HUDEP-2 (cell line): ENCODE data around the gene SETBP1.
A peak's percentile ranks its signal among the peaks of the same experiment; 100 is the strongest.

ENCODE experiments used
- DNase-seq, 76 experiments: peaks; one replicate each; lab custom pipeline; 2025; ENCODE audit not compliant: unreplicated experiment in 76 of 76; lab: John Stamatoyannopoulos, UW

The SETBP1 gene

GRCh38 chr18:44857744-44858491 is 177.2 kb downstream of the SETBP1 start:
- DNase-seq: no peak

DNA sequence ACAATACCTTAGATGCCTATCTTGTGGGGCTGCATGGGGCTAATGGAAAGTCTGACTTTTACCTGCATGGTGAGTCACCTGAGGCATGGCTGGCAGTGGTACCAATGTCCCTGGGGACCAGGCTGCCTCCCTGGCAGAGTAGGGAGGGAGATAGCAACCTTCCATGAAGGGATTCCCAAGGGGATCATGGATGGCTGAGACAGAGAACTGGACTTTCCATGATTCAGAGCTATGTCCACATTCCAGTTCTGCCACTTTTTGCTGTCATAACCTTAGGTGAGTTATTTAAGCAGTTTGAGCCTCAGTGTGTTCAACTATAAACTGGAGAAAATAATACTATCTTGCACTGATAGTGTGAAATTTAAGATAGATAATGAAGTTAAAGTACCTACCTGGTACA is 178.6 kb downstream of the SETBP1 start:
- DNase-seq: no peak

- DNase-seq: no peak
Observed at GRCh38 chr18:44859751-44860439, 179.2 kb downstream of the SETBP1 start.

DNA sequence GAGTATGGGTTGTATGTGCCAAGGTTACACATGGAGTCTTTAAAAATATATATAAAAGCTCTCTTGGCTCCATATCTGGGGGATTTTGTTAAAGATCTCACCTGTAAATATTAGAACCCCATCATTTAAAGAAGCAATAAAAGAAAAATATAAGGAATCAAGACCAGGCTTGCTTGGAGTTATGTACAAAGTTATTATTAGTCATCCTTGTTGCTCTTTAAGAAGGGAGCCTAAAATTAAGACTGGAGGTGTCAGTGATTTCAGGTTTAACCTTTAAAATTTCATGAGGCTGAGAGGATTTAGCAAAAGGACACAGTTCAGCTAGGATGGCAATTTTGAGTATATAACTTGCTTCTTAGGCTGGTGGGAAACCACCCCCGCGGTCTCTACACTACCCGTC is 181.4 kb downstream of the SETBP1 start:
- no peak for DNase-seq

GRCh38 chr18:44866103-44866502 is 185.4 kb downstream of the SETBP1 start:
- DNase-seq: no peak

DNA sequence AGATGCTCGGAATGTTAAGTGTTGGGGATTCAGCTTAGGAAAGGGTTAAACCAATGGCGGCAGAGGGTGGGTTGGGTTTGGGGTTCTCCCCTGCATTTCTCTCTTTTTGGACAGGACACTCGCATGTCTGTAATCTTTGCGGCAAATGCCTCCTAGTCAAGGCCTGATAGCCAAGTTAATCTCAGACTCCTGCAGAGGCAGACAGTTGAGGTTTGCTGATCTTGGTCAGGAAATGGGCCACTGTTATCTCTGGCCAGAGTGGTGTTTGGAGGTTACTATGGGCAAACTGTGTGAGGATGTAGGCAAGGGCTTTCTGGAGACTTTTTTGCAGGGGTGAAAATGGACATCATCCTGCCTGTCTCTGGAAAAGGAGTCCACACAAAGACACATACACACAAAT is 188.8 kb downstream of the SETBP1 start:
- peak in 14 of 76 experiments; percentile 4 to 72 (median 55) for DNase-seq

DNA sequence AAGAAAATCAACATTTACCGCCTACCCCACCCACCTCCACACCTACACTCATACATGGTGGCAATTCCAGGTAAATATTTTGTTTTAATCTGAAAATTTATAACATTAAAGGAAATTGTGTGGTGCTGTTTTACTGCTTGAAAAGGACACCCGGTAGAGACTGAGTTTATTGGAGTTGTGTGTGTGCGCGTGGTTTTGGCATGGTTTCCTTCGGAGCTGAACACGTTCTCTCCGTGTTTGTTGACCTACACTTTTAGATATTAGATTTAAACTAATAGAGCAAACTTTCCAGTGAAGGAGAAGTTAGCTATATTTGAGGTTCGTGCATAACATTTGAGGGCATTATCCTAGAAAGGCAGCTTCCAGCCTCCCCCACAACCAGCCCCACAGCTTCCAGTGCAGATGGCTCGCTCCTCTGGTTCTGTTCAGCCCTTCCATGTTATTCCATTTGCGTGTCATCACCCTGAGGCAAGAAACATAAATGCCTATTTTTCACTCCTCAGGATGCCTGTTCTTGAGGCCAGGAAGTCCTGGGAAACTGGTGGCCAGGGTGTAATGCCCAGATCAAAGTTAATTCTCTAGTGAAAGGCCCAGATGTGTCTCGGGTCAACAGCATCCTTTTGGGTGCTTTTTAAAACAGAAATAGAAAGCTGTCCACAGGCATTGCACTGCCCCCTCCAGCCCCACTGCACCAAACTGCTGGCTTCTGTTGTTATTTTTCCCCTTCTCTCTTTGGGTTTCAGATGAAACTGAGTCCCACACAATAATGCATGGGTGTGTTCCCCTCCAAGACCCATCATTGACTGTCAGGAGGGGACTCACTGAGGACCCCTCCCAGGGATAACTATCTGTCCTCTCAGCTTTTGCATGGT is 190.2 kb downstream of the SETBP1 start:
- no peak for DNase-seq

DNA sequence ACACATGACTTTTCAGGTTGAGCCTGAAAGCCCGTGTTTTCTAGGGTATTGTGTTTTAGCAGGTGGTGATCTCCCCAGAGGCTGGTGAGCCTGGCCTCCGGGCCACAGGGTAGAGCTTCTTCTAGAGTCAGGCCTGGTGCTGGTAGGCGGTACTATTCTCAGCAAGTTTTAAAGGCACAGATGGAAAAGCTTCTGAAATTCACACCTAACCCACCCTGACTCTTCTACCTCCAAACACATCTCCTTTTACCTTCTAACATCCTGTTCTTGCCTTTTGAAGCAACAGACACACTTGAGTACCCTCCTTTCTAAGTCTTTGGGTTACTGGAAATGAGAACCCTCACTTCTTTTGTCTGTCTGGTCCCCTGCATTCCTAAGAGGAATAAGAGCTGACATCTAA is 191.1 kb downstream of the SETBP1 start:
- no peak for DNase-seq

- no peak for DNase-seq
Observed at GRCh38 chr18:44876024-44876423, 195.3 kb downstream of the SETBP1 start.

GRCh38 chr18:44876755-44877154 is 196.1 kb downstream of the SETBP1 start:
- DNase-seq: no peak

GRCh38 chr18:44878335-44878734 is 197.6 kb downstream of the SETBP1 start:
- no peak for DNase-seq

DNA sequence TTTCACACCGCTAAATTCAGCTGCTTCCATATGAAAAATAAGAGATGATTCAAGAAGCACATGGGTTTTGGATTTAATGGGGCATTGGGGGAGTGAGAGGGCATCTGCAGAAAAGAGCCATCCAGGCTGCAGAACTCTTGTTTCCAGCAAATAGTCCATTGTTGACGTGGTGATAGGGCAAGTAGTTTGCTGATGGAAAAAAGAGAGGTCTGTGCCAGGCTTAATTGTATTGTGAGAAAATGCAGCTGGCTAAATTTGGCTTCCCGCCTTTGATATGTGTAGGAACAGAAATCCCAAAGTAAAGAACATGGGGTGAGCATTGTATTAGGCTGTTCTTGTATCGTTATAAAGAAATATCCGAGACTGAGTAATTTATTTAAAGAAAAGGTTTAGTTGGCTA is 199.5 kb downstream of the SETBP1 start:
- no peak for DNase-seq

DNA sequence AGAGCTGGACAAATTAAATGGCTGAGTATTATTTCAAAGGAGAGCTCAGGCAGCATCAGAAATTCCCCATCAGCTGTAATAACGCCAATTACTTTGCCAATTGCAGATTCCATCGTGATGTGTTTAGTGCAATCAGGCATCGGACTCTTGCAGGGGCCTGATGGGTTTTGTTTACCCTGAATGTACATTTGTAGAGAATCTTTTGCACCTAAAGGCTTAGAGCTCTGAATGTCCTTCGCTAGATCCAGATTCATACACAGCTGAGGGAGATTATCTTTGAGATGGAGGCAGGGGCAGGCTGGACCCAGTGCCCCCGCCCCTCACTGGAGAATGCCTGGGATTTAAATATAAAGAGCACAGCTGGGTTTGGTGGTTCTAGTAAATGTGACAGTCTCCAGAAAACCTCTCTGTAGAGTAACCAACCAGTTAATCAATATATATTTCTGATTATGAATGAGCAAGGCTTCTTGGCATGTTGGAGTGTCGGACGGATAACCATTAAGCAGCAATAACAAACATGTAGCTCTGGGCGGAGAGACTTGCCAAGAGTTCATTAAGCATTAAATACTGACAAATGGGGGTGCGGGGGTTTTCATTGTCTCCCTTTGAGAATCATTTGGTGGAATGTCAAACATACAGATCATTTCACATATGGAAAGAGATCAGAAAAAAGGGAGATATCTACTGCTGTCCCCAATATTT is 200.9 kb downstream of the SETBP1 start:
- no peak for DNase-seq

DNA sequence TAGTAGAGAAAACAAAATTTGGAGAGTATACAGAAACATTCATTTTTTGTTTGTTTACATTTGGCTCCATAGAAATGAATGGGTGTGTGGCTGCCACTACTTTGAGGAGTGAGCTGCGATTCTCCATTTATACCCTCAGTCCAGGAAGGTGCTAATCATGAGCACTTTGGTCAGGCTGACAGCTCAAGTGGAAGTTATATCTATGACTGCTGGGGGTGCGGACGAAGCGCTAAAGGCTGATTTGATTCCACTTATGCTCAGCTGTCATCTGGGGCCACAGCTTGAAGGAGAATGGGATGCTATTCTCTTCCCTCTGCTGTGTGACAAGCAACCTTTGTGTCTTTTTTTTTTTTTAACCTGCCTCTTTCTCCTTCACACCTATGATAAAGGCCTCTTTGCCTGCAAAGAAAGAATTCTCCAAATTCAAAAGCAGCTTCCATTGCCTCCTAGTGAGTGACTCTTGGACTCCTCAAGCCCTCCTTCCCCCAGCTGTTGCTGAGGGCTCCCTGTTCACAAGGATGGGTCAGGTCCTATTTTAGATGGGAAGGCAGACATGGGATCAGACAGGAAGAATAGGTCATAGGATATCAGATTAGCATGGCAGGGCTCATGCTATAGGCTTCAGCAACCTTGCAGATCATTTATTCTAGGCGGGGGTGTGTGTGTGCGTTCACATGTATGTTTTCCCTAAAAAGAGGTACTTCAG is 201.6 kb downstream of the SETBP1 start:
- DNase-seq: no peak

DNA sequence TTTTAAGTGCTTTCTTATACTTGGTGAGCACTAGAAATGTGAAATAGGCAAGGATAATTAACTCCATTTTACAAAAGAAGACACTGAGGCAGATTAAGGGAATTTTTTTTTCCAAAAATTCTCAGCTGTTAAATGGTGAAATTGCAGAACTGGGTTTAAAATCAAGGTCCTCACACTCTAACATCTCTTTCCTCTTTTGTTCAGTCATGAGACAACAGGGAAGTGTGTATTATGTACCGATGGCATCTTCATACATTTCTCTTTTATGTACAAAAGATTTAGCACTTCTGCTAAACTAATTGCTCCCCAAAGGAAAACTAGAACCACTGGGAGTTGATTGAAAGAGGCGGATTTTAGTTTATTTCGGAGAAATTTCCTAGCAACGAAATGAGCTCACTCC is 203.0 kb downstream of the SETBP1 start:
- DNase-seq: no peak

DNA sequence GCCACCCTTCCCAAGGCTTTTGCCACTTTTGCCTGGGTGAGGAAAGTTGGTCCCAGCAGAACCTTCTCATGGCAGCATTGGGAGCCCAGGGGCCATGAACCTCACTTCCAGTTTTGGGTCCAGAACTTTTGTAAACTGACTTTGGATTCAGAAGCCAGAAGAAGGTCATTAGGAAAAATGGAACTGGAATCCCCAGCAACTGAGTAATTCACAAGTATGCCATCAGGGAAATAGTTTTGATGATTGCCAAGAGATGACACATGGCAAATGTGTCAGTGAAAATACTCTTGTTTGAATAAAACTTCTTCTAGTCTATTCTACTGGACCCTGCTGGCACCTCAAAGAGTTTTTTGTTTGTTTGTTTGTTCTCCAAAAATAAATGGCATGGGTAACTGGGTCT is 203.7 kb downstream of the SETBP1 start:
- DNase-seq: no peak

- DNase-seq: no peak
Observed at GRCh38 chr18:44885507-44885906, 204.8 kb downstream of the SETBP1 start.

DNA sequence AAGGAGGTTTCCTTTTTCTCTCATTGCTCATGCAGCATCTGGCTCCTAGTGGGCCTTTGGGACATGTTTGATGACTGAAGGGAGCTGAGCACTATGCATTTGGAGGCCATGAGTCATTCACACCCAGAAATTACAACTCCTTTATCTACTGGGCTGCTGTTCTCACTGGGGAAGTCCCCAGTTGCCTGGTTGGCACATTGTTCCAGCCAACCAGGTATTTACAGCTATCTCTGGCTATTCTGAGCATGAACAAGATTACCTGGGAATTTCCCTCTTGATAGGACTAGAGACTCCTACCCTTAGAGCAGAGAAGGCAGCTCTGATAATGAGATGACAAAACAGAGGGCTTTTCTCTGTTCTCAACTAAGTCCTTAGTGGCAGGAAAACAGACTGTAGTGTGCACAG is 206.5 kb downstream of the SETBP1 start:
- DNase-seq: peak in 2 of 76 experiments; percentile 17 to 19

- DNase-seq: no peak
Observed at GRCh38 chr18:44889111-44889510, 208.4 kb downstream of the SETBP1 start.

GRCh38 chr18:44893045-44893706 is 212.5 kb downstream of the SETBP1 start:
- DNase-seq: no peak
